GM11168 (cell line): ENCODE measurements around the gene TTN.

ENCODE experiments used
- in situ Hi-C: fragments of 300-500 bp; cut with MboI; formaldehyde crosslinking; loops from one replicate; pipeline ENCODE4 v1.12.0; 2022; ENCODE audit warnings: low sequenced_read_pairs; ENCODE audit not compliant: unreplicated experiment

The TTN gene

DNA sequence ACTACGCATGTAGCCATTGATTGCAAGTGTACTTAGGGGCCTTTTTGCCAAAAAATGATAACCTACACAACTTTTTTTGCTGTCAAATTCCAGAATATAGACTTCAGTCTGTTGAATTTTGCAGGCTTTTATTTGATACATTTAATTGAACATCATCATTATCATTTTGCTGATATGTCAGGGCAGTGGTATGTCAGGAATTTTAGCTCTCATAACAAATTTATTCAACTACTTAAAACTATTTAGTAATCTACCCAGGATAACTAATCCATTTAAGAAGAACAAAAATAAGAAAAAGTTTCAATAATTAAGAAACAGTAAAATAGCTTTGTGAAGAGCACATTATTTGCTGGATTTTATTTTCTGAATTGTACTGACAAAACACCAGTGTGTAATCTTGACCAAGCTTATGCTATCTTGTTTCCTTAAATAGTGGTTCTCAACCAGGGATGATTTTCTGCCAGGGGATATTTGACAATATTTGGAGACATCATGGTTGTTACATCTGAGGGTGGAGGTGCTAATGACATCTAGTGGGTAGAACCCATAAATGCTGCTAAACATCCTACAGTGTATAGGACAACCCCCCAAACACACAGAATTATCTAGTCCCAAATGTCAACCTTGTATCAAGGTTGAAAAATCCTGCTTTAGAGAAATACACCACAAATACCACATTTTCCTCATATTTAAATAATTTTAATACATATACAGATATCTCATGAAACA is 12.1 kb upstream of the TTN start:
- in situ Hi-C loops = no loop called here

DNA sequence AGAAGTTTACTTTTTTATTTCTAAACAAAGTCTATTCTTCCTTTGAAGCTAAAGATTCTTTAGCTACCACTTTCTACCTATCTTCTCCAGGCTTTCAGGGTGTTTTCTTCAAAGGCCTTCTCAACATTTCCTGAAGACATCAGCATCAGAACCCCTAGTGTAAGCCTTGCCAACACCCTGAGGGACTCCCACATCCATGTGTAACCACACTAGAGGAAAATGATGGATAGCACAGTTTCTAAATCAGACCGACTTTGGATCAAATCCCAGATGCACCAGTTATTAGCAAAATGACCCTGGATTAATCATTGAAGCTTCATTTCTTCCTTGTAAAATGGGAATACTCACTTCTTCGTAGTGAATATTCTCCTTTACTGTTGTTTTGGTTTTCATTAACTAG is 4.7 kb upstream of the TTN start:
- in situ Hi-C loops = no loop called here

DNA sequence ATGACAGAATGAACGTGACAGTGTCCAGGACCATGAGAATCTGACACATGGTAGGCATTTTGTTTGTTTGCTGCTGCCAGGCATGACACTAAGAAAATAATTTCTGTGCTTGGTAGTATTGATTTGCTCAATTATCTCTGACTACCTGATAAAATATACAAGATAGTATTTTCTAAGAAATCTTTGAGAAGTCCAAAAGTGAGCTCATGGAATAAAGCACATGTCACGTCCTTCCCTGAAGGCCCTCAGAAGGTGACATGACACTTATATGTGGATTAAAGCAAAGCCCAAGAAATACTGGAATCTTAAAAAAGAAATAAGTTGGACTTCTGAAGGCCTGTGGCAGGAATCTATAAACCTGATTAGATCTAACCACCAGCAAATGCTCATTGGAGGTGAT is 3.8 kb upstream of the TTN start:
- in situ Hi-C loops = no loop called here

DNA sequence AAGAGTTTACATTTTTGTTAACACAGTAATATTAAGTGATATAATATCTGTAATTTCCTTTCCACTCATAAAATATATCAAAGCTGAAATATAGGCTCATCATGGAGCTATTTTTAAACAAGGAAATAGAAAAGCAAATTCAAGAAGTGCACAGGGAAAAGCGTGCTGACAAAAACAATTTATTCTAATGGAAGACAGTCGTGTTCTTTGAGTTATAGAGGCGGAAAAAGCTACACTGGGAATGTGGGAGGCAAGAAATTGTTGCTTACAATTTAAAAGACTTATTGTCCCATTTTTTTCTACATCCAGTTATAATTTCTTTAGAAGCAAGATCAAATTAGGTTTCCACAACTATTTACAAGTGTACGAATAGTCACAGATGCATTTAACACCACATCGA is 3.2 kb upstream of the TTN start:
- in situ Hi-C loops = no loop called here

DNA sequence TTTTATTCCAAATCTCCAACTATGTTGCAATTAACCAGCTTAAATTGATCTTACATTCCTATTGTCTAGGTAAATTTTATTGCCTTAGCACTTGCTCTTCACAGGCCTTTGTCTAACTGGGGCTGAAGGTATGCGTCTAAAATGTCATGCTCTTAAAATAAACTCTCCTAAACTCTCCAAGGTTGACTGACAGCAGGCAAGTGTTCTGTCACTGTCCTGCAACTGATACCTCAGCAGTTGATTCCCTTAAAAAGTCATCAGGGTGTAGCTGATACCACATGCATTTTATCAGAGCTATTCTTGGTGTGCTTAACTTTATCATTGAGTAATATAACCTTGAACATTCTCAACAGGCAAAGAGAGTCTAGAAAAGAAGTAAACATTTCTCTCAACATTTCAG is 680 bp downstream of the TTN start:
- in situ Hi-C loops = no loop called here

DNA sequence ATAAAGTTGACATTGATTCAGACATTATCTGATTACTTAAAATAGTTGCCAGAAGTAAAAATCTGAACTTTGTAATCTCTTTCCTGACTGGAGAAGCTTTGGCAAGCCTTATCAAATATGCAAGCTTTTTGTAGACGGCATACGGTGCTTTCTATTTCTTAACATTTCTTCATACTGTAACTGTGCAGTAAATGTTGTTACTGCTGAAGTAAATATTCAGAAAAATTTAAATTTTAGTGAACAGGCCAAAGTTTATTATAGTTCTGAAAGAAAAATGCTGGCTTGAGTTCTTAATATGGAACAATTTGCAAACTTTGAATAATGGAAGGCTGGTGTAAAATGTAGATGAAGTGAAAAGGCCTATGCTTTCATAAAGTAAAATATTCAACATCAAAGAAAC is 1.8 kb downstream of the TTN start:
- in situ Hi-C loops = no loop called here

DNA sequence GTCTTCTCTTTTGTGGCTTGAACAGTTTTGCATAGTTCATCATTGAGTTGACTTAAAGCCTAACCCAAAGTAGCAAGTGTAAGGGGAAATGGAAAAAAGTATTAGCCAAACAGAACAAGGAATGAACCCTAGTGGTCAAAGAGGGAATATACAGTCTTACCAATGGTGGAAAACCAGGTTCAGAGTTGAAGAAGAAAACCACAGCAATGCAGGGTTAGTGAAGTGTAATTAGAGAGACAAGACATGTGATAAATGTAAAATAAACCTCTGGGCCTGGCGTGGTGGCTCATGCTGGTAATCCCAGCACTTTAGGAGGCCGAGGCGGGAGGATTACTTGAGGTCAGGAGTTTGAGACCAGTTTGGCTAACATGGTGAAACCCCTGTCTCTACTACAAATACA is 2.4 kb downstream of the TTN start:
- in situ Hi-C loops = no loop called here

DNA sequence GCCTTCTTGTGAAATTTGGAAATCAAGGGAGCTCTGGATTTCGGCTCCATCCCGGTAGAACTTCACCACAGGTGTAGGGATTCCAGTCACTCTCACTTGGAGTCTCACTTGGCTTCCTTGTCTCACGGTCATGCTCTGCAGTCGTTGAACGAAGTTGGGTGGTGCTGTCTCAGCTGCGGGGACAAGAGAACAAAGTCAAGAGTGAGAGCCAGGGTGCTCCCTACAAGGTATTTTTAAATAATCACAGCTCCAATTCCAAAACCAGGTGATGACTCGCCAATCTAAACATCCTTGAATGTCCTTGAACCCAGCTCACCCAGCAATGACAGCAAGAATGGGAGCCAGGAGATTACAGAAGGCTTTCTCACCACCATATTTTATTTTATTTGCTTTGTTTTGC is 6.7 kb downstream of the TTN start:
- in situ Hi-C loops = no loop called here

DNA sequence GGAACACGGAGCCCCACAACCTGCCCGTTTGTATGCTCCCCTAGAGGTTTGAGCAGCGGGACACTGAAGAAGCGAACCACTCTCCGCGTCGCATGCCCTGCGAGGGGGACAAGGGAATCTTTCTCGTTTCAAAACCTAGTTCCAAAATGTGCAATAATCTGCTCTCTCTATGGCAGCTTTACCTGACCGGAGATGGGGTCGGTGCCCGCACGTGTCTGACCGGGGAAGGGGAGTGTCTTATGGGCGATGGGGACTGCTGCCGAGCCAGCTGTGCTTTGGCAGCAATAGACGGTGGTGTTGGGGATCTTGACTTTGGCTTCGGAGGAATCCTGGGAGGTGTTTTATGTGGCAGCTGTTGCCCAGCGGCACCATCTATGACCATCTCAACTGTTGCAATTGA is 7.9 kb downstream of the TTN start:
- in situ Hi-C loops = loop anchor here (10.0 kb wide), 1 partner anchor 125 kb away; no protein-coding TSS in a partner anchor

DNA sequence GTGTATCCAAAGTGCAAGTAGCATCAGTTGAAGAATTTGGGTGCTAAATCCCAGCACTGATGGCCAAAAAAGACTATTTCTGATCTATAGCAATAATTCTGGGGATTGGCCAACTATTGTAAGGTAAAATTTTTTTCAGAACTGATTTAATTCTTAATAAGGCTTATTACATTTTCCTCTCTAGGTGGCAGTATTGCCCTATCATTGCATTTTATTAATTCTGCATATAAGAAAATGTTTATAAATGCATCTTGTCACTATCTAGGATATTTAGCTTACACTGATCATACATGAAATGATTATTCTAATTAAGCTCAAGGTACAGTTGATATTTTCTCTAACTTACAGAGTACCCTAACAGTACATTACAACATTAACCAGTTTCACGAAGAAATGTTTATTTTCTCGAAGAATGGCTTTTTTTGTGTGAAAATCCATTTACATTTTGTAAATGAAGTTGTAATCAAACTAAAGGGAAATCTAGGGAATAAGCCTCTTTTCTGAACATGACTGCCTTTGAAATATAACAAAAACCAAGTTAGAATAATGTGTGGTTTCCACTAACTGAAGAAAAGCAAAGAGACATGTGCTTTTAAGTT is 11.0 kb downstream of the TTN start:
- in situ Hi-C loops = loop anchor here (10.0 kb wide), 1 partner anchor 129 kb away; no protein-coding TSS in a partner anchor

DNA sequence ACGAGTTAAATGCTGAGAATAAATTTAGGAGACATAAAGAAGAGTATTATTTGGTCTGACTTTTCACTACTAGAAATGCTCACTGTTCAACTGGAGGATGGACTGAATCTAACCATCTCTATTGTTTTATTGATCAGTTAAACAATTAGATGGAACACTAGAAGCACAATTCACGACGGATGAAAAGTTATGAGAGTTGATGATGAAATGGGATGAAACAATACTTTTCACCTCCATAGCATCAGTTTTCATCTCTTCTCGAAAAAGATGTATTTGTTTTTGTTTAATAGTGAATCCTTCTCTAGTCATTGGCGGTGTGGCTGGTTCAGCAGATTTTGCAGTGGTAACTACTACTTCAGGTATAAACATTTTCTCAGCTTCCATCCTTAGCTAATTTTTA is 19.3 kb downstream of the TTN start:
- in situ Hi-C loops = no loop called here

DNA sequence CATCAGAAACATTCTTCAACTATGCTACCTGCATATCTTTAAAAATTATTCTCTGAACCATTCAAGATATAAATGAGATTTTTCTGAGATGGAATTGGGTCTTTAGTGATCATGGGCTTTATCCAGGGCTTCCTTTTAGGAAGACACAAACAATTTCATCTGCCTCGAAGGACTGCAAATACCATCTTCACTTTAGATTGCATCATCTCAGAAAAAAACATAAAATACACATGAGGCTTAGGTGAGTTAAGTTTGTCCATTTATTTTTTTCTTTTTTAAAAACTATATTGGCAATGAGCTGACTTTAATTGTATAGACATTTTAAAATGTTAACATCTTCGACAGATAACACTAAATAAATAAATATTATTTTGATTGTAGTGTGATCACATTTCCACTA is 20.1 kb downstream of the TTN start:
- in situ Hi-C loops = no loop called here

DNA sequence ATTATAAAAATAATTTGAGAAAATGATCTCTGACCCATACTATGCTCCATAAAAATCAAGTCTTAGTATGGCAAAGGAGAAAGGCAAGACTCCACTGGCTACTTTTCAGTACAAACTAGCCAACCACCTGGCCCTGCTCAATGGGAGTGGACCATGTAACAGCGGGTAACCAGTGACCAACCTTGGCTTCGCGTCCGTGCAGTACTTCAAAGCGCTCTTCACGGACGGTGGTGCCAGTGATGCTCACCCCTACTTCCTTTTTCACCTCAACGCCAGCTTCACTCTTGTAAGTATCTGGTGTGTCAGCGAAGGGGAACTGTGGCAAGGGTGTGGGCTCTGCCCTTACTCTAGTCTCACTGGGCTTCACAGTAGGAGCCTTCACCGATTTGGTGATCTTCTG is 23.3 kb downstream of the TTN start:
- in situ Hi-C loops = no loop called here

DNA sequence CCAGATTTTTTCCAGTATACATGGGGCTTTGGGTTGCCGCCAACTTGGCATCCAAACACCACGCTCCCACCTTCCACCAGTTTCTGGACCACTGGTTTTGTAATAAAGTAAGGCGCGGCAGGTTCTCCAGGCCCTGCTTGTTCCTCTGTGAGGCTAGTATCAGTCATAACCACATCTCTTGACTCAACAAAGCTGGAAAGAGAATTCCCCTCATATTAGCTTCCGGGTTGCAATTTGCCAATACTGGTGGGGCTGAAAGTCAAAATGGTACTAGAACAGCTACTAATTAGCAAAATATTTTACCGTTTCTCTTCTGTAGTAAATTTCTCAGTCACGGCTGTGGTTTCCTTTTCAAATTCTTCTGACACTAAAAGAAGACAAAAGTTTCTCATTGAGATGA is 25.0 kb downstream of the TTN start:
- in situ Hi-C loops = no loop called here

DNA sequence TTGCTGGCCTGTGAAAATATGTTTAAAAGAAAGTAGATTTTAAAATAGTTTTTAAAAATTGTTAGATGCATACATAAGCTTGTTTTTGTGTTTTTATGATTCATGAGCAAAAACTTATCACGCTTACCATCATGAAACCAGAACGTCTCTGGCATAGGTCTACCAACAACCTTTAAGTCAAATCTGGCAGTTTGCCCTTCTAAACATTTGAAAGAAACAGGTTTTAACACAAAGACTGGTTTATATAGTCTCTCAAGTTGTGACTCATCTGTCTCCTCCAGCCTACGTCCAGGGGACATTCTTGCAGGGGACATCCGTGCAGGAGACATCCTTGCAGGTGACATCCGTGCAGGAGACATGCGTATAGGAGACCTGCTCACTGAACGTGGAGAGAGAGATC is 29.6 kb downstream of the TTN start:
- in situ Hi-C loops = no loop called here

DNA sequence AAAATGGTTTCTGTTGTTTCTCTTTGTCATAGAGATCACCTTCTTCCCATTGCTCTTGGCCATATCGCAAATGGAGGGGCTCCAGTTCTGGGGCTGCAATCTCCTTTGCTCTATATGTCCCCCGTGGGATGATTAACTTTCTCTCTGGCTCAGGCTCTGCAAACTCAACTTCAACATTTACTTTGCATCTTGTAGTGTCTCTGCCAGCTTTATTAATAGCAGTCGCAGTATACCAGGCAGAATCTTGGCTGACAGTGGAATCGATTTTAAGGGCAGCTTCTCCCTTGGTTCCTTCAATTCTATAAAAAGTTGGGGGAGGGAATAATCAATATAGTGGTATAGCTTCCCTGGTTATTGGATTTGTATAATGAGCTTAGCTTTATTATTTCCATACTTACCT is 30.5 kb downstream of the TTN start:
- in situ Hi-C loops = no loop called here

DNA sequence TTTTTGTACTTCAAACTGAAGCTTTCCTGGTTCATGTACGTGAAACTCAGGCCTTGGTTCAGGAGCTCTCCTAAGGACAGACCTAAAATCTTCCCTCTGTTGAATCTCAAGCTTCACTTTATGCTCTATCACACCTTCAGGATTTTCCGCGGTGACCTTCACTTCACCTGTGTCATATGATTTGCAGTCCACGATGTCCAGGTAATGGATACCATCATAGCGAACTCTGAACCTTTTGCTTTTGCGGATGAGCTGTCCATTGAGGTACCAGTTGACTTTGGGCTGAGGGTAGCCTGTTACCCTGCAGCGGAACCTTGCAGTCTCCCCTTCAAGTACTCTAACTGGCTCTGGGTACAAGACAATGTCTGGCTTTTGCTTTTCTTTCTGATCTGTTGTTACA is 31.2 kb downstream of the TTN start:
- in situ Hi-C loops = no loop called here

DNA sequence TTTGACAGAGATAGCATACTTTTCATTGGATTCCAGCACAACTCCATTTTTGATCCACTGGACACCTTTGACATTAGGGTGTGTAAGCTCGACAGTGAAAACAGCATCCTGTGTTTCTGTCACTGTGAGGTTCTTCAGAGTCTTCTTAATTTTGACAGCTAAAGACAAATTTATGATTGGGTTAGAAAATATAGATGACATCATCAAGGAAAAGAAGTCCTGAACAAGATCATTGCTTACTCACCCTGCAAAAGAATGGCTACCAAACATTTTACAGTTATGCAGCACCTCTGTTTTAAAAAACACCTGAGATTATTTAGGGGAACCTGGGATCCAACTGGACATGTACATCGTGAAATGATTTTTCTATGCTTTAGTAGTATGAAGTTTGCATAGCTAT is 36.7 kb downstream of the TTN start:
- in situ Hi-C loops = no loop called here

DNA sequence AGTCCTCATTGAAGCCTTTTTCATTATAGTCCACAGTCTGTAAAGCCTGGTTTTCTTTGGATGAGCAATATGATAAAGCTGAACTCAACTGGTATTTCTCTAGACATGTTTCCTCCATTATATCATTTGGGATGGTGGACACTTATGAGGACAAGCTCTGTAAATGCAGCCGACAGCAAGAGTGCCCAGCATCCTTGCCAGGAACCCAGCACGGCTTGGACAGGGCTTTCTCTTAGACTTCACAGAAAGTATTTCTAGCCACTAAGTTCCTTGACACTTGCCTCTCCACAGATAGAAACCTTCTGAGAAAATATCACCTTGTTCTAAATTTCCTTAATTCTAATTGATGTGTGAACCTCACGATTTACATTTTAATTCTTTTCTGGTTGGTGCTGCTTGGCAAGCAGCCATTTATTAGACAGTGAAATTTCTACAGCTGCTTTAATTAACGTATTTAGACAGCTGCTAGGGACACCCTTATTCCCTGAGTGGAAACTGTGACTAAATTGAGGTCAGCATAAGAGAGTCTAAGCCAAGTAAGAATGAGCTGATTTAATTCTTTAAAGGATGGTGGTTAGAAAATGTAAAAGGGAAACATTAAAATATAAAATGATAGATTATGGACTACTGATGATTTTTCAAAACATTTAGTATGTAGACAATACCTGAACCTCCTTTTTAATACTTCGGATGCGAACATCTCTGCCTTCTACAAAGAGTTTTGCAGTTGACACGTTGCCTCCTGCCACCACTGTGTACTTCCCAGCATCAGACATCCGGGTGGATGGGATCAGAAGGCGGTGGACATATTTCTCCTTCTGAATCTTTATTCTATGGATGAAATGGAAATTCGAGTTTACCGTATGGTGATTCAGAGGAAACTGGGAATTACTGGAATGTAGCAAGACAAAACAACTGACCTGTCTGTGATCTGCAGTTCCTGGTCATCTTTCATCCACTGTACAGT is 39.8 kb downstream of the TTN start:
- in situ Hi-C loops = no loop called here

DNA sequence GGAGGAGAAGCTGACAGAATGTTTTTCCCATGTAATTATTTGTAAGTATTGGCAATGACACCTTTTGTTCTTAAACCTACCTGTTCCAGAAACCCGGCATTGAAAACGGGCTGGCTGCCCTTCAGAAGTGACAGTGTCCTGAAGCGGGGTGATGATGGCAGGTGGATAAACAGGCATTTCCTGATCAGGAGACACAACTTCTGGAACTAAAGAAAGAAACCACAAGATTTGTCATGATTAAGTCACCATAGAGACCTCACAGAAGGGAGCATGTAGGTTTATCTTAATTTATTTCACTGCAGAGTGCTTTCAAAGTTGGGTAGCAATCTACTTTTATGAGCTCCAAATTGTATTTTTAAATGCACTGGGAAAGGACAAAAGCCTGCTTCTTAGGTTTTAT is 43.1 kb downstream of the TTN start:
- in situ Hi-C loops = no loop called here

DNA sequence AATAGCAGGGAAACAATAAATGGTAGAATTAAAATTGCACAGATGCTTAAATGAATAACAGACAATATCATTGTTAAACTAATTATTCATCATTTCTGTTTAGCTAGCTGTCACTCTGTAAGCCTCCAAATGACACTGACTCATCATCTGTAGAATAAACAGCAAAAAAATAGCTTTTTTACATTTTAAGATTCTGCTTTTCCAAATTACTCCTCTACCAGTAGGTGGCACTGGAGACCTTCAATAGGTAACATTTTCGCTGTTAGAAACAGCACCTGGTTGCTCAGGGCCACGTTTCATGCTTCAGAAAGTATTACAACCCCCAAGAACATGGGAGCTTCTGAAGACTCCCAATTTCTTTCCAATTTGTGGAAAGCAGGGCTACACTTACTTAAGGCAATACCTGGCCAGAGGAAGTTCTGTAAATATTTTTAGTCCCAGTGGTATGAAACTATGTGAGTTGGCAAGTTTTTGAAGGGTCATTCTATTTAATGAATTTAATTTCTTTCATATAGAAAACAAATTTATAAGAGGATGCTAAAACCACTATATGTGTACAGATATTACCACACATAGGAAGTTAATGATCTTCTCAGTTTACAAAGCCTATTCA is 45.4 kb downstream of the TTN start:
- in situ Hi-C loops = no loop called here
